Islet of Langerhans (tissue), 1 donor: ENCODE results near the gene APOC1.
"Not testable (repeated sequence)": the region's sequence is repeated elsewhere in the genome, so short reads cannot be mapped to it uniquely, and the experiment has no call there.

Source experiments
- FAIRE-seq: peaks from one replicate; lab custom pipeline; 2011; peaks lifted over from hg19 to GRCh38; lab: Jason Lieb, UNC

The APOC1 gene

GRCh38 chr19:44913512-44914432, 636 bp upstream of the APOC1 start:
- FAIRE-seq, result not testable (repeated sequence)

GRCh38 chr19:44924243-44924725, 9.9 kb downstream of the APOC1 start:
- no peak for FAIRE-seq

- no peak for FAIRE-seq
Observed at GRCh38 chr19:44925114-44925891, 10.9 kb downstream of the APOC1 start.

GRCh38 chr19:44926245-44927077, 12.1 kb downstream of the APOC1 start:
- not testable (repeated sequence) for FAIRE-seq

GRCh38 chr19:44927746-44928145, 13.3 kb downstream of the APOC1 start:
- no peak for FAIRE-seq

GRCh38 chr19:44930088-44930487, 15.7 kb downstream of the APOC1 start:
- FAIRE-seq, result no peak

- no peak for FAIRE-seq
Observed at GRCh38 chr19:44931541-44931940, 17.1 kb downstream of the APOC1 start.

- FAIRE-seq, result no peak
Observed at GRCh38 chr19:44939668-44940067, 25.3 kb downstream of the APOC1 start.

GRCh38 chr19:44942067-44942571, 27.7 kb downstream of the APOC1 start, which contains the start of gene APOC4:
TSS of gene APOC4 (plus strand) at chr19:44942237. CDS start at chr19:44942278, 41 bp downstream.
- no peak for FAIRE-seq

GRCh38 chr19:44943801-44944249, 29.4 kb downstream of the APOC1 start:
- FAIRE-seq, result no peak

- no peak for FAIRE-seq
Observed at GRCh38 chr19:44947041-44947581, 32.7 kb downstream of the APOC1 start.

GRCh38 chr19:44948237-44948636, 33.8 kb downstream of the APOC1 start:
- no peak for FAIRE-seq

GRCh38 chr19:44948763-44949374, 34.5 kb downstream of the APOC1 start:
- FAIRE-seq, result no peak

GRCh38 chr19:44949550-44949949, 35.1 kb downstream of the APOC1 start:
- no peak for FAIRE-seq

GRCh38 chr19:44951179-44952159, 37.1 kb downstream of the APOC1 start:
- FAIRE-seq, result no peak

GRCh38 chr19:44954278-44954648, 39.9 kb downstream of the APOC1 start:
- no peak for FAIRE-seq

GRCh38 chr19:44954649-44955504, 40.5 kb downstream of the APOC1 start, which contains the start of gene CLPTM1:
TSS of gene CLPTM1 (plus strand) at chr19:44955380. CDS start at chr19:44955396, 16 bp downstream.
- no peak for FAIRE-seq
